ENCODE data around the gene GALNT2. TPM values are rescaled to one million over a fixed set of nuclear protein-coding genes. Genes with fewer than 3 reads are reported as not detected.

Gene GALNT2
- total and polyA plus RNA-seq, 2 experiments from 2014 or later = 17.8 to 48.3 TPM

DNA sequence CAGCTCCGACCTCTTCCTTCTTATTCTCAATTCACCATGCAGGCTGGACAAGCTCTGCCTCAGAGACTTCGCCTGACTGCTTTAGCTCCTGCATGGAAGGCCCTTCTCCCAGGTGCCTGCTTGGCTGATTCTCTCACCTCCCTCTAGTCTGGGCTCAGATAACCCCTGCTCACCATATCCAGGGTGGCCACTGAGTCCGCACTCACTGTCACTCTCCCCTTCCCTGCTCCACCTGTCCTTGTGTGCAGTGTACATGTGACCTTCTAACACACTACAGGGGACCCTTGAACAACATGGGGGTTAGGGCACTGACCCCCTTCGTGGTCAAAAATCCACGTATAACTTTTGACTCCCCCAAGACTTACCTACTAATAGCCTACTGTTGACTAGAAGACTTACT, 14.4 kb upstream of the GALNT2 start (continued):
- TF ChIP-seq, protein P1, sequence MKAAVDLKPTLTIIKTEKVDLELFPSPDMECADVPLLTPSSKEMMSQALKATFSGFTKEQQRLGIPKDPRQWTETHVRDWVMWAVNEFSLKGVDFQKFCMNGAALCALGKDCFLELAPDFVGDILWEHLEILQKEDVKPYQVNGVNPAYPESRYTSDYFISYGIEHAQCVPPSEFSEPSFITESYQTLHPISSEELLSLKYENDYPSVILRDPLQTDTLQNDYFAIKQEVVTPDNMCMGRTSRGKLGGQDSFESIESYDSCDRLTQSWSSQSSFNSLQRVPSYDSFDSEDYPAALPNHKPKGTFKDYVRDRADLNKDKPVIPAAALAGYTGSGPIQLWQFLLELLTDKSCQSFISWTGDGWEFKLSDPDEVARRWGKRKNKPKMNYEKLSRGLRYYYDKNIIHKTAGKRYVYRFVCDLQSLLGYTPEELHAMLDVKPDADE (IDR thresholded peaks at IDR 0.05) = no peak
- TF ChIP-seq ZNF331 (CRISPR knock-in tag; IDR thresholded peaks at IDR 0.05; ENCODE audit: low read depth) = no peak
- TF ChIP-seq JUNB (IDR thresholded peaks at IDR 0.05; ENCODE audit: unreplicated experiment) = no peak
- TF ChIP-seq NANOG (IDR thresholded peaks at IDR 0.05; ENCODE audit: borderline replicate concordance) = no peak
- TF ChIP-seq POLR2AphosphoS5 (IDR thresholded peaks at IDR 0.05; ENCODE audit: low read depth) = no peak
- TF ChIP-seq EZH2phosphoT487 (IDR thresholded peaks at IDR 0.05; ENCODE audit: unreplicated experiment) = no peak
- no peak for TF ChIP-seq ZNF114 (CRISPR knock-in tag; IDR thresholded peaks at IDR 0.05)
- no peak for TF ChIP-seq EZH2 (IDR thresholded peaks at IDR 0.05; ENCODE audit: low read depth, unreplicated experiment)

DNA sequence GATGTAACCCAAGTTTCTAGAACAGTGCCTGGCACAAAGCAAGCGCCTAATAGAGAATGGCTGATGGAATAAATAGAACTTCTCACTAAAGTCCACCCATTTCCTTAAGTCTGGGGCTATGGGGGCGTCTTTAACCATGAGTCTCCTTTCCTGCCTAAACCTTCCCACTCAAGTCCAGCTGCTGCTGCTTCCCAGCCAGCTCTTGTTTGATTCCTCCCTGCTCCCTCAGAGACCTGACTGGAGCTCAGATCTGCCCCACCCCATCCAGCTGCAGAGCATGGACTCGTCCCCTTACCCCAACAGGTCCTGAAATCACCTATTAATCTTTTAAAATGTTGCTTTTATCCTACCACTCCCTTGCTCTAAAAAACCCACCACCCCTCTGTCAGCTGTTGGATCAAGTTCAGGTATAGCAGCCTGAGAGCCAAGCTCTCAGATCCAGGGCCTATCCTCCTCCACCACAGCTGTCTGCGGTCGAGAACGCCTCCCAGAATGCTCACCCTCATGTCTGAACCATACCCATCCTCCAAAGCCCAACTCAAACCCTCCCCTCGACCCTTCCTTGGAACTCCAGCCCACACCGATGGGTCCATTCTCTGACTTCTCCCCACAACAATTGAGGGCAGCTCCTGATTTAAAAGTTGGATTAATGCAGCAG, 12.8 kb upstream of the GALNT2 start:
- ATAC-seq (no peak), DNase-seq (ENCODE audit: low spot score) (no peak)
- Histone ChIP-seq H3K36me3 (ENCODE audit: insufficient read depth) (no peaks in the 10 kb centered on the region), H2AFZ (no peak overlapping the region), H4K20me1 (replicated peaks; ENCODE audit: insufficient read depth) (no peaks in the 10 kb centered on the region), H3K79me2 (replicated peaks; ENCODE audit: insufficient read depth) (no peaks in the 10 kb centered on the region), H3K27me3 (ENCODE audit: insufficient read depth) (no peaks in the 10 kb centered on the region), H3K4me2 (no peak overlapping the region), H3K4me1 (ENCODE audit: insufficient read depth) (no peaks in the 10 kb centered on the region), H3K9me2 (ENCODE audit: insufficient read depth) (peaks cover 4% of the 10 kb centered on the region; the same call in 1 of the 2 replicates), H3F3A (replicated peaks; ENCODE audit: low read depth) (no peaks in the 10 kb centered on the region), H3K4me3 (no peak overlapping the region), H3K27ac (ENCODE audit: low read depth) (no peak overlapping the region)
- H3K4me3 Mint-ChIP-seq = no peak overlapping the region
- no peaks in the 10 kb centered on the region for H3K9me3 Mint-ChIP-seq
- no peak overlapping the region for H3K27ac Mint-ChIP-seq
- TF ChIP-seq JUNB (IDR thresholded peaks at IDR 0.05; ENCODE audit: unreplicated experiment) (no peak), EZH2 (IDR thresholded peaks at IDR 0.05; ENCODE audit: low read depth, unreplicated experiment) (no peak), ZNF114 (CRISPR knock-in tag; IDR thresholded peaks at IDR 0.05) (no peak), STAT1 (IDR thresholded peaks at IDR 0.05; ENCODE audit: unreplicated experiment) (no peak), CREB1 (CRISPR knock-in tag; IDR thresholded peaks at IDR 0.05; ENCODE audit: low read depth) (no peak), NANOG (IDR thresholded peaks at IDR 0.05; ENCODE audit: borderline replicate concordance) (no peak)
- TF ChIP-seq, protein P2, sequence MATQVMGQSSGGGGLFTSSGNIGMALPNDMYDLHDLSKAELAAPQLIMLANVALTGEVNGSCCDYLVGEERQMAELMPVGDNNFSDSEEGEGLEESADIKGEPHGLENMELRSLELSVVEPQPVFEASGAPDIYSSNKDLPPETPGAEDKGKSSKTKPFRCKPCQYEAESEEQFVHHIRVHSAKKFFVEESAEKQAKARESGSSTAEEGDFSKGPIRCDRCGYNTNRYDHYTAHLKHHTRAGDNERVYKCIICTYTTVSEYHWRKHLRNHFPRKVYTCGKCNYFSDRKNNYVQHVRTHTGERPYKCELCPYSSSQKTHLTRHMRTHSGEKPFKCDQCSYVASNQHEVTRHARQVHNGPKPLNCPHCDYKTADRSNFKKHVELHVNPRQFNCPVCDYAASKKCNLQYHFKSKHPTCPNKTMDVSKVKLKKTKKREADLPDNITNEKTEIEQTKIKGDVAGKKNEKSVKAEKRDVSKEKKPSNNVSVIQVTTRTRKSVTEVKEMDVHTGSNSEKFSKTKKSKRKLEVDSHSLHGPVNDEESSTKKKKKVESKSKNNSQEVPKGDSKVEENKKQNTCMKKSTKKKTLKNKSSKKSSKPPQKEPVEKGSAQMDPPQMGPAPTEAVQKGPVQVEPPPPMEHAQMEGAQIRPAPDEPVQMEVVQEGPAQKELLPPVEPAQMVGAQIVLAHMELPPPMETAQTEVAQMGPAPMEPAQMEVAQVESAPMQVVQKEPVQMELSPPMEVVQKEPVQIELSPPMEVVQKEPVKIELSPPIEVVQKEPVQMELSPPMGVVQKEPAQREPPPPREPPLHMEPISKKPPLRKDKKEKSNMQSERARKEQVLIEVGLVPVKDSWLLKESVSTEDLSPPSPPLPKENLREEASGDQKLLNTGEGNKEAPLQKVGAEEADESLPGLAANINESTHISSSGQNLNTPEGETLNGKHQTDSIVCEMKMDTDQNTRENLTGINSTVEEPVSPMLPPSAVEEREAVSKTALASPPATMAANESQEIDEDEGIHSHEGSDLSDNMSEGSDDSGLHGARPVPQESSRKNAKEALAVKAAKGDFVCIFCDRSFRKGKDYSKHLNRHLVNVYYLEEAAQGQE (IDR thresholded peaks at IDR 0.05; ENCODE audit: unreplicated experiment) = no peak
- TF ChIP-seq, protein P3, sequence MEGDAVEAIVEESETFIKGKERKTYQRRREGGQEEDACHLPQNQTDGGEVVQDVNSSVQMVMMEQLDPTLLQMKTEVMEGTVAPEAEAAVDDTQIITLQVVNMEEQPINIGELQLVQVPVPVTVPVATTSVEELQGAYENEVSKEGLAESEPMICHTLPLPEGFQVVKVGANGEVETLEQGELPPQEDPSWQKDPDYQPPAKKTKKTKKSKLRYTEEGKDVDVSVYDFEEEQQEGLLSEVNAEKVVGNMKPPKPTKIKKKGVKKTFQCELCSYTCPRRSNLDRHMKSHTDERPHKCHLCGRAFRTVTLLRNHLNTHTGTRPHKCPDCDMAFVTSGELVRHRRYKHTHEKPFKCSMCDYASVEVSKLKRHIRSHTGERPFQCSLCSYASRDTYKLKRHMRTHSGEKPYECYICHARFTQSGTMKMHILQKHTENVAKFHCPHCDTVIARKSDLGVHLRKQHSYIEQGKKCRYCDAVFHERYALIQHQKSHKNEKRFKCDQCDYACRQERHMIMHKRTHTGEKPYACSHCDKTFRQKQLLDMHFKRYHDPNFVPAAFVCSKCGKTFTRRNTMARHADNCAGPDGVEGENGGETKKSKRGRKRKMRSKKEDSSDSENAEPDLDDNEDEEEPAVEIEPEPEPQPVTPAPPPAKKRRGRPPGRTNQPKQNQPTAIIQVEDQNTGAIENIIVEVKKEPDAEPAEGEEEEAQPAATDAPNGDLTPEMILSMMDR (conservative IDR thresholded peaks at IDR 0.05; ENCODE audit: low read depth in 2 of 2) = no peak
- H3K4me1 Mint-ChIP-seq = peaks cover 5% of the 10 kb centered on the region
- H3K27me3 Mint-ChIP-seq (ENCODE audit: insufficient read depth, low read depth, poor library complexity) = no peaks in the 10 kb centered on the region
- H3K36me3 Mint-ChIP-seq (ENCODE audit: low read depth) = no peaks in the 10 kb centered on the region; the same call in 2 of the 3 replicates

All from GM23338 (cell line).